NB4 (cell line): Measurements from ENCODE around the gene ITGB3.

Experiments
- POLR2A ChIP-seq: IDR thresholded peaks from 2 replicates; pipeline ENCODE4 v1.6.1; 2011; ENCODE audit warnings: mild to moderate bottlenecking; ENCODE audit not compliant: insufficient read length; ENCODE audit errors: extremely low read depth
- TF ChIP-seq, protein P1 (sequence below): IDR thresholded peaks from one replicate; pipeline ENCODE4 v1.5.1; 2012; ENCODE audit warnings: low read depth, low read length
- TF ChIP-seq, protein P2 (sequence below): IDR thresholded peaks from 2 replicates; pipeline ENCODE4 v1.6.1; 2011; ENCODE audit warnings: low read depth, low read length

DNA sequence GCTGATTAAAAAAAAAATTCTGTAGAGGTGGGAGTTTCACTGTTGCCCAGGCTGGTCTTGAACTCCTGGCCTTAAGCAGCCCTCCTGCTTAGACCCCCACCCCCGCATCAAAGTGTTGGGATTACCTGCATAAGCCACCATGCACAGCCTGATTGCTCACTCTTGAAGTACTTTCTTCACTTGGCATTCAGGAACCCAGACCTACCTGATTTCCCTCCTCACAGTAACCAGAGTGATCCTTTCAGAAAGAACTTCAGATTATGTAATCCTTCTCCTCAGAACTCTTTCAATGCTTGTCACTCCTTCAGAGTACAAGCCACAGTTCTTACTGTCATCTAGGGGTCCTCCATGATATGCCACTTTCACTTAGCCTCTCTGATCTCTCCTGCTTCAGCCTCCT lies 71.5 kb downstream of the ITGB3 start:
- TF ChIP-seq, protein P1, sequence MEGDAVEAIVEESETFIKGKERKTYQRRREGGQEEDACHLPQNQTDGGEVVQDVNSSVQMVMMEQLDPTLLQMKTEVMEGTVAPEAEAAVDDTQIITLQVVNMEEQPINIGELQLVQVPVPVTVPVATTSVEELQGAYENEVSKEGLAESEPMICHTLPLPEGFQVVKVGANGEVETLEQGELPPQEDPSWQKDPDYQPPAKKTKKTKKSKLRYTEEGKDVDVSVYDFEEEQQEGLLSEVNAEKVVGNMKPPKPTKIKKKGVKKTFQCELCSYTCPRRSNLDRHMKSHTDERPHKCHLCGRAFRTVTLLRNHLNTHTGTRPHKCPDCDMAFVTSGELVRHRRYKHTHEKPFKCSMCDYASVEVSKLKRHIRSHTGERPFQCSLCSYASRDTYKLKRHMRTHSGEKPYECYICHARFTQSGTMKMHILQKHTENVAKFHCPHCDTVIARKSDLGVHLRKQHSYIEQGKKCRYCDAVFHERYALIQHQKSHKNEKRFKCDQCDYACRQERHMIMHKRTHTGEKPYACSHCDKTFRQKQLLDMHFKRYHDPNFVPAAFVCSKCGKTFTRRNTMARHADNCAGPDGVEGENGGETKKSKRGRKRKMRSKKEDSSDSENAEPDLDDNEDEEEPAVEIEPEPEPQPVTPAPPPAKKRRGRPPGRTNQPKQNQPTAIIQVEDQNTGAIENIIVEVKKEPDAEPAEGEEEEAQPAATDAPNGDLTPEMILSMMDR, result no peak
- TF ChIP-seq POLR2A, result no peak
- TF ChIP-seq, protein P2, sequence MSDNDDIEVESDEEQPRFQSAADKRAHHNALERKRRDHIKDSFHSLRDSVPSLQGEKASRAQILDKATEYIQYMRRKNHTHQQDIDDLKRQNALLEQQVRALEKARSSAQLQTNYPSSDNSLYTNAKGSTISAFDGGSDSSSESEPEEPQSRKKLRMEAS, result no peak
